ENCODE measurements around the gene SPG21.

The SPG21 gene

GRCh38 chr15:64926661-64927060 lies 63.1 kb downstream of the SPG21 start:
- in situ Hi-C loops (cut with MboI; ENCODE audit: low sequenced_read_pairs, unreplicated experiment): no loop called here
- DNase-seq (ENCODE audit: low spot score): no peak
- TF ChIP-seq CTCF (IDR thresholded peaks at IDR 0.05; ENCODE audit: borderline replicate concordance, control extremely low read depth, extremely low read depth, insufficient read depth, missing control alignments): no peak

GRCh38 chr15:64925335-64926330 lies 64.1 kb downstream of the SPG21 start:
- no peak for DNase-seq (ENCODE audit: low spot score)
- in situ Hi-C loops (cut with MboI; ENCODE audit: low sequenced_read_pairs, unreplicated experiment): no loop called here
- TF ChIP-seq CTCF (IDR thresholded peaks at IDR 0.05; ENCODE audit: borderline replicate concordance, control extremely low read depth, extremely low read depth, insufficient read depth, missing control alignments): no peak

GRCh38 chr15:64923546-64923945 lies 66.2 kb downstream of the SPG21 start:
- no peak for TF ChIP-seq CTCF (IDR thresholded peaks at IDR 0.05; ENCODE audit: borderline replicate concordance, control extremely low read depth, extremely low read depth, insufficient read depth, missing control alignments)
- DNase-seq (ENCODE audit: low spot score): no peak
- in situ Hi-C loops (cut with MboI; ENCODE audit: low sequenced_read_pairs, unreplicated experiment): no loop called here

GRCh38 chr15:64921711-64922110 lies 68.0 kb downstream of the SPG21 start:
- in situ Hi-C loops (cut with MboI; ENCODE audit: low sequenced_read_pairs, unreplicated experiment): no loop called here
- no peak for DNase-seq (ENCODE audit: low spot score)
- no peak for TF ChIP-seq CTCF (IDR thresholded peaks at IDR 0.05; ENCODE audit: borderline replicate concordance, control extremely low read depth, extremely low read depth, insufficient read depth, missing control alignments)

- DNase-seq (ENCODE audit: low spot score): no peak
- in situ Hi-C loops (cut with MboI; ENCODE audit: low sequenced_read_pairs, unreplicated experiment): no loop called here
- no peak for TF ChIP-seq CTCF (IDR thresholded peaks at IDR 0.05; ENCODE audit: borderline replicate concordance, control extremely low read depth, extremely low read depth, insufficient read depth, missing control alignments)
Measured at GRCh38 chr15:64919721-64920120, 70.0 kb downstream of the SPG21 start.

GRCh38 chr15:64917211-64917610 lies 72.5 kb downstream of the SPG21 start:
- no peak for TF ChIP-seq CTCF (IDR thresholded peaks at IDR 0.05; ENCODE audit: borderline replicate concordance, control extremely low read depth, extremely low read depth, insufficient read depth, missing control alignments)
- no peak for DNase-seq (ENCODE audit: low spot score)
- in situ Hi-C loops (cut with MboI; ENCODE audit: low sequenced_read_pairs, unreplicated experiment): no loop called here
